Measurements from ENCODE around the gene WIPF1.
A peak's percentile ranks its signal among the peaks of the same experiment; 100 is the strongest.

WIPF1 gene

GRCh38 chr2:174597345-174598047 is at the start of gene WIPF1:
Gene WIPF1, minus strand, starts transcription at chr2:174597804. Its CDS starts 12,231 bp downstream, at chr2:174585573.
- Mint-ChIP-seq H3K9me3 (no peaks in the 10 kb centered on the region), H3K4me3 (peak within 1 kb of the TSS; percentile 91), H3K4me1 (peaks cover 35% of the 10 kb centered on the region), H3K36me3 (peaks cover 8% of the 10 kb centered on the region), H3K27me3 (no peaks in the 10 kb centered on the region), H3K27ac (peak within 1 kb of the TSS; percentile 98)
- ATAC-seq (ENCODE audit: low read depth) = peak; percentile 55
- DNase-seq (ENCODE audit: low spot score in 2 of 2) = peak; percentile 45 to 67

- H3K4me1 Mint-ChIP-seq = peaks cover 6% of the 10 kb centered on the region
- DNase-seq (ENCODE audit: low spot score in 2 of 2) (no peak), ATAC-seq (ENCODE audit: low read depth) (no peak)
- no peaks in the 10 kb centered on the region for H3K9me3 Mint-ChIP-seq
- H3K27ac Mint-ChIP-seq = no peak overlapping the region
- peaks cover 6% of the 10 kb centered on the region for H3K36me3 Mint-ChIP-seq
- H3K27me3 Mint-ChIP-seq = no peaks in the 10 kb centered on the region
- H3K4me3 Mint-ChIP-seq = no peak overlapping the region
These were observed 47.7 kb upstream of the WIPF1 start for GRCh38 chr2:174645296-174645695.

DNA sequence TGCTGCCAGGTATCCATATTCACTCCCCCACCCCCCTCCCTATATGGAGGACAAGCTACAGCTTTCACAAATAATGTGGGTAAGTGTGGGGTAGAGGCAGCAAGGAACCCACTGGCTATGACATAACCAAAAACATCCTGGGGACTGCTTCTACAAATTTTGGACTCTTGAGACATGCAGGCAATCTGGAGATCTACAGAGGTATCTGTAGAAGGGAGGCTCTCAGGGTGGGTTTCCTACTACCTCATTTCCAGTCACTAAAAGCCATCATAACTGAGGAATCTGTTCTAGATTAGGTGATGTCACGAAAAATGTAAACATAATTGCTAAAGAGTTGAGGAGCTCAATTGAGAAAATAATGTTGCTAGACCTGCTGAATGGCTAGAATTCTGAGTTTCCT is 46.8 kb upstream of the WIPF1 start:
- no peak overlapping the region for H3K27ac Mint-ChIP-seq
- peaks cover 4% of the 10 kb centered on the region for H3K4me1 Mint-ChIP-seq
- DNase-seq (ENCODE audit: low spot score in 2 of 2) (no peak), ATAC-seq (ENCODE audit: low read depth) (no peak)
- H3K36me3 Mint-ChIP-seq = peaks cover 4% of the 10 kb centered on the region
- H3K27me3 Mint-ChIP-seq = no peaks in the 10 kb centered on the region
- no peaks in the 10 kb centered on the region for H3K9me3 Mint-ChIP-seq
- no peak overlapping the region for H3K4me3 Mint-ChIP-seq

GRCh38 chr2:174643356-174643755 is 45.8 kb upstream of the WIPF1 start:
- H3K4me3 Mint-ChIP-seq = no peak overlapping the region
- no peak overlapping the region for H3K27ac Mint-ChIP-seq
- ATAC-seq (ENCODE audit: low read depth) = no peak
- peaks cover 2% of the 10 kb centered on the region for H3K36me3 Mint-ChIP-seq
- peaks cover 9% of the 10 kb centered on the region for H3K4me1 Mint-ChIP-seq
- no peak for DNase-seq (ENCODE audit: low spot score in 2 of 2)
- H3K9me3 Mint-ChIP-seq = peaks cover 2% of the 10 kb centered on the region
- H3K27me3 Mint-ChIP-seq = no peaks in the 10 kb centered on the region

DNA sequence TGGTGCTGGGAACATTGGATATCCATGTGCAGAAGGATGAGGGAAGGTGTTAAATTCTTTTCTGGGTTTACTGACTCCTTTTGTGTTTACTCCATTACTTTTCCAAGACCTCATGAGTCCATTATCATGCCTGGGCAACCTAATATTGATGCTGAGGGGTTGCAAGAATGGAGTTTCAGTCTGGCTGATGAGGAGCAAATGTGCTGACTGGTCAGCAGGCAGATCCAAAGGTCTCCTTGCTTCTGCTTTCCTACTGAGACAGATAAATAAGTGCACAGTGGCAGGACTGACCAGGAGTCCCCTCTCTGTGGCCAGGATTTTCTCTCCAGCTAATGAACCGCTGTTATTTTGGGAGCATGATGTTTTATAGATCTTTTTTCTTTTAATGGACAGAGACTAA is 43.6 kb upstream of the WIPF1 start:
- Mint-ChIP-seq H3K27me3 (no peaks in the 10 kb centered on the region), H3K4me3 (no peak overlapping the region), H3K27ac (no peak overlapping the region), H3K4me1 (peaks cover 12% of the 10 kb centered on the region), H3K9me3 (peaks cover 2% of the 10 kb centered on the region), H3K36me3 (no peaks in the 10 kb centered on the region)
- no peak for ATAC-seq (ENCODE audit: low read depth)
- DNase-seq (ENCODE audit: low spot score in 2 of 2) = no peak

- peaks cover 33% of the 10 kb centered on the region for H3K4me1 Mint-ChIP-seq
- H3K9me3 Mint-ChIP-seq = peaks cover 2% of the 10 kb centered on the region
- no peaks in the 10 kb centered on the region for H3K27me3 Mint-ChIP-seq
- peaks cover 1% of the 10 kb centered on the region for H3K36me3 Mint-ChIP-seq
- H3K27ac Mint-ChIP-seq = peak overlapping the region; percentile 87
- DNase-seq (ENCODE audit: low spot score in 2 of 2) (no peak), ATAC-seq (ENCODE audit: low read depth) (no peak)
- no peak overlapping the region for H3K4me3 Mint-ChIP-seq
These were observed 39.4 kb upstream of the WIPF1 start for GRCh38 chr2:174636987-174637386.

DNA sequence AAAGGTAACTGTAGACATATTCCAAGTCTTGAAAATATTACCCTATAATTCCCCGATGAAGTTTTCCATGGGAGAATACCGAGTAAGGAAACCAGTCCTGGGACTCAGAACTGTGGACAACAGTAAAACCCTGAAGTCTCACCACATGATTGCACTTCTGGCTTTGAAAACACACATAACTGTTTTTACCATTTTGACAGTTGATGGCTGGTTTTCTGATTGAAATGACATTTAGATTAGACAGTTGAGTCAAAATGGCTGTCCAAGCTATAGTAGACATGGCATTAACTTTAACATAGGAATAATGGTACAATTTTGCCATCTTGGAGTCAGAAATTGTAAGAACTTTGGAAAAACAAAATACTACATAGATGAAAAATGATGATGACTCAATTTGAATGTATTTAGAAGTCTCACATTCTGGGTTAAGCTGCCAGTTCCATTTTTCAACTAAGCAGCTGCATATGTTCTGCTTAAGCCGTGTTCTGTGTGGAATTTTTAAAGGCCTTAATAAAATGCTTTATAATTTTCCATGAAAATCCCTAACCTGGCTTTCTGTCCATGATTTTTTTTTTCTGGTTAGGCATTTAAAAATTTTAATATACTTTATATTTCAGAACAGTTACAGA is 38.3 kb upstream of the WIPF1 start:
- no peaks in the 10 kb centered on the region for H3K27me3 Mint-ChIP-seq
- no peak overlapping the region for H3K4me3 Mint-ChIP-seq
- ATAC-seq (ENCODE audit: low read depth) = no peak
- H3K9me3 Mint-ChIP-seq = peaks cover 2% of the 10 kb centered on the region
- peaks cover 6% of the 10 kb centered on the region for H3K36me3 Mint-ChIP-seq
- peak overlapping the region; percentile 99 for H3K27ac Mint-ChIP-seq
- H3K4me1 Mint-ChIP-seq = peaks cover 43% of the 10 kb centered on the region
- DNase-seq (ENCODE audit: low spot score in 2 of 2) = no peak

GRCh38 chr2:174635015-174635593 is 37.5 kb upstream of the WIPF1 start:
- Mint-ChIP-seq H3K36me3 (peaks cover 10% of the 10 kb centered on the region), H3K4me1 (peaks cover 48% of the 10 kb centered on the region), H3K27ac (peak overlapping the region; percentile 99), H3K27me3 (no peaks in the 10 kb centered on the region), H3K9me3 (peaks cover 2% of the 10 kb centered on the region), H3K4me3 (peak overlapping the region; percentile 89)
- DNase-seq (ENCODE audit: low spot score in 2 of 2) = no peak
- ATAC-seq (ENCODE audit: low read depth) = no peak

DNA sequence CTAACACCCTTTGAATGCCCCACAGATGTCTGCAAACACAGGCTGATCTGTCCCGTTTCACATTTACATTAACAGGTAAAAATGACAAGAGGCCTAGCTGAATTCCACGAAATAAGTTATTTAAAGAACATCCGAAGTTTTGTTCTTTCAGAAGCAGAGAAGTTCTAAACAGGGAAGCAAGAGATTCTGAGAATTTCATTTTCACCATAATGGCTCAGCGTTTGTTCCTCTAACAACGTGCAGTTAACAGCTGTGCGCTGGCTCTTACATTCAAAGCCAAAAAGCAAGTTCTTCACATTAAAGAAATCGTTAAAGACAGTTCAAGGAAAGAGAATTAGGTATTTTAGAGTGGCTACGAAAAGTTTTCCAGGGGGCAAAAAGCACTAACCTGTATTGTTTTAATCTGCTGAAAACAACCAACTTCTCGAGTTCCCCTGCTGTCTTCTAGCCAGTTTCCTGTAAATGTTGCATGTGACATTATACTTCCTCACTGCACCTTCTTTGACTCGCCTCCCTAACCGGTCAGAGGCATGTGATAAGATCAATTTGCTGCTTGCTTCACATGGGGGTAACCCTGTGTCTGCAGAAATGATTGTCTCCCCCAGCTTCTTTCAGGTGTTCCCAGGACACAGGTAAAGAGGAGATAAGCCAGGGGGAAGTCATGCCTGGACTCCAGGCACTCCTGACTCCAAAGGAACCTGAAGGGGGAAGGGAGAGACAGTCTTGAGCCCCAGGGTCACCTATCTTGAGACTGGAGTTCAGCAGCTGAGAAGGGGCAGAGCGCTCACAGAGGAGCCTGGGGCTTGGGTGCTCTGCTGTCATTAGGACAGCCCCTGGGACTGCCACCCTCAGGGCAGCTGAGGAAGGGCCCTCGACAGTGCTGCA is 36.8 kb upstream of the WIPF1 start:
- Mint-ChIP-seq H3K36me3 (peaks cover 16% of the 10 kb centered on the region), H3K27me3 (no peaks in the 10 kb centered on the region), H3K9me3 (peaks cover 2% of the 10 kb centered on the region), H3K27ac (peak overlapping the region; percentile 99), H3K4me3 (peak overlapping the region; percentile 89), H3K4me1 (peaks cover 53% of the 10 kb centered on the region)
- ATAC-seq (ENCODE audit: low read depth) = peak; percentile 88
- peak; percentile 45 to 54 for DNase-seq (ENCODE audit: low spot score in 2 of 2)

GRCh38 chr2:174633623-174633930 is 36.0 kb upstream of the WIPF1 start:
- H3K4me3 Mint-ChIP-seq = peak overlapping the region; percentile 89
- peaks cover 50% of the 10 kb centered on the region for H3K4me1 Mint-ChIP-seq
- H3K9me3 Mint-ChIP-seq = no peaks in the 10 kb centered on the region
- no peaks in the 10 kb centered on the region for H3K27me3 Mint-ChIP-seq
- DNase-seq (ENCODE audit: low spot score in 2 of 2) (no peak), ATAC-seq (ENCODE audit: low read depth) (peak; percentile 17)
- peaks cover 19% of the 10 kb centered on the region for H3K36me3 Mint-ChIP-seq
- peak overlapping the region; percentile 99 for H3K27ac Mint-ChIP-seq

- Mint-ChIP-seq H3K4me1 (peaks cover 53% of the 10 kb centered on the region), H3K27ac (peak overlapping the region; percentile 99), H3K27me3 (no peaks in the 10 kb centered on the region), H3K9me3 (no peaks in the 10 kb centered on the region), H3K4me3 (peak overlapping the region; percentile 89), H3K36me3 (peaks cover 21% of the 10 kb centered on the region)
- no peak for DNase-seq (ENCODE audit: low spot score in 2 of 2)
- peak; percentile 17 for ATAC-seq (ENCODE audit: low read depth)
These were observed 35.4 kb upstream of the WIPF1 start for GRCh38 chr2:174632841-174633622.

- peak overlapping the region; percentile 99 for H3K27ac Mint-ChIP-seq
- ATAC-seq (ENCODE audit: low read depth) (no peak), DNase-seq (ENCODE audit: low spot score in 2 of 2) (no peak)
These were observed 33.7 kb upstream of the WIPF1 start for GRCh38 chr2:174631009-174631981.

More at GRCh38 chr2:174631009-174631981, 33.7 kb upstream of the WIPF1 start:
- Mint-ChIP-seq H3K27me3 (no peaks in the 10 kb centered on the region), H3K9me3 (no peaks in the 10 kb centered on the region), H3K4me3 (peak overlapping the region; percentile 89), H3K36me3 (peaks cover 31% of the 10 kb centered on the region), H3K4me1 (peaks cover 59% of the 10 kb centered on the region)

Data from memory B cell (primary cell).